Gastroesophageal sphincter (tissue), 4 donors: ENCODE measurements around the gene VRK3. TPM values are rescaled to one million over a fixed set of nuclear protein-coding genes. Genes with fewer than 3 reads are reported as not detected.

Experiments
- ATAC-seq: fragments of 150-250 bp; one replicate; pipeline ENCODE4 v1.9.1; 2016; ENCODE audit warnings: mild to moderate bottlenecking, moderate library complexity
- H3K27ac ChIP-seq, 4 donors: fragments of 200-600 bp; sonication (generic) in 3 of 4; 1 replicate in 3 of 4; 2 replicates in 1 of 4; pipeline ENCODE4 v1.5.1; 2016 to 2019
- H3K27me3 ChIP-seq: fragments of 200-600 bp; sonication (generic); one replicate; pipeline ENCODE4 v1.5.1; 2019
- H3K36me3 ChIP-seq, 2 donors: fragments of 200-600 bp; sonication (generic); one replicate each; pipeline ENCODE4 v1.5.1; 2019; ENCODE audit warnings: control low read depth in 1 of 2
- H3K4me1 ChIP-seq, 3 donors: fragments of 200-600 bp; sonication (generic); 1 replicate in 2 of 3; 2 replicates in 1 of 3; pipeline ENCODE4 v1.5.1; 2016 to 2019; ENCODE audit warnings: control low read depth in 2 of 3
- H3K4me3 ChIP-seq, 2 donors: fragments of 200-600 bp; sonication (generic); one replicate each; pipeline ENCODE4 v1.5.1; 2019; ENCODE audit warnings: mild to moderate bottlenecking in 1 of 2, moderate library complexity in 1 of 2
- H3K9me3 ChIP-seq, 3 donors: fragments of 200-600 bp; sonication (generic); one replicate each; pipeline ENCODE4 v1.5.1; 2017 to 2019; ENCODE audit warnings: control low read depth in 2 of 3
- EP300 ChIP-seq: sonication (generic); formaldehyde crosslinking; IDR thresholded peaks from one replicate; pipeline ENCODE4 v1.6.1; 2017; ENCODE audit warnings: antibody characterized with exemption, mild to moderate bottlenecking
- POLR2A ChIP-seq, 2 donors: fragments of 450-650 bp; IDR thresholded peaks; one replicate each; pipeline ENCODE4 v1.6.1; 2017; ENCODE audit warnings: antibody characterized with exemption in 2 of 2, mild to moderate bottlenecking in 2 of 2, moderate library complexity in 1 of 2
- POLR2AphosphoS5 ChIP-seq: sonication (generic); formaldehyde crosslinking; IDR thresholded peaks from one replicate; pipeline ENCODE4 v1.6.1; 2017; ENCODE audit warnings: antibody characterized with exemption
- WGBS, 2 donors: methylation state at CpG; one replicate each; pipeline ENCODE4 v1.1.5; 2018; ENCODE audit warnings: low coverage in 1 of 2; 5-methylcytosine and 5-hydroxymethylcytosine counted together
- total RNA-seq, 4 donors: library from RNA; depleted of rRNA; stranded (reverse); fragments of >200 nt; gene quantifications; one replicate each; pipeline ENCODE4 v1.1.0, GENCODE V29; 2016
- TF ChIP-seq, protein P1 (sequence below), 4 experiments: fragments of 200-600 bp in 2 of 4; fragments of 450-650 bp in 2 of 4; sonication (generic) in 1 of 4; IDR thresholded peaks; one replicate each; pipeline ENCODE4 v1.5.1; 2017 to 2019; ENCODE audit warnings: antibody characterized with exemption in 4 of 4, mild to moderate bottlenecking in 2 of 4, moderate library complexity in 2 of 4

Gene VRK3
- total RNA-seq, 4 donors from 2014 or later: 17.5 to 34.3 (median 26.0) TPM

GRCh38 chr19:49997709-49998108, 27.5 kb downstream of the VRK3 start:
- no peak overlapping the region for H3K4me3 ChIP-seq
- peaks cover 0 to 100% of the 10 kb centered on the region in 2 donors for H3K36me3 ChIP-seq
- no peak for ATAC-seq
- H3K27ac ChIP-seq: no peak overlapping the region
- no peaks in the 10 kb centered on the region for H3K27me3 ChIP-seq
- peaks cover 0 to 19% (median 3%) of the 10 kb centered on the region in 3 donors for H3K4me1 ChIP-seq
- WGBS, 2 donors: 43 to 77% methylated on average over 1 to 4 of the region's 5 CpGs
- TF ChIP-seq POLR2A (IDR thresholded peaks at IDR 0.05): no peak
- TF ChIP-seq EP300: no peak
- no peak for TF ChIP-seq POLR2AphosphoS5
- TF ChIP-seq, protein P1, sequence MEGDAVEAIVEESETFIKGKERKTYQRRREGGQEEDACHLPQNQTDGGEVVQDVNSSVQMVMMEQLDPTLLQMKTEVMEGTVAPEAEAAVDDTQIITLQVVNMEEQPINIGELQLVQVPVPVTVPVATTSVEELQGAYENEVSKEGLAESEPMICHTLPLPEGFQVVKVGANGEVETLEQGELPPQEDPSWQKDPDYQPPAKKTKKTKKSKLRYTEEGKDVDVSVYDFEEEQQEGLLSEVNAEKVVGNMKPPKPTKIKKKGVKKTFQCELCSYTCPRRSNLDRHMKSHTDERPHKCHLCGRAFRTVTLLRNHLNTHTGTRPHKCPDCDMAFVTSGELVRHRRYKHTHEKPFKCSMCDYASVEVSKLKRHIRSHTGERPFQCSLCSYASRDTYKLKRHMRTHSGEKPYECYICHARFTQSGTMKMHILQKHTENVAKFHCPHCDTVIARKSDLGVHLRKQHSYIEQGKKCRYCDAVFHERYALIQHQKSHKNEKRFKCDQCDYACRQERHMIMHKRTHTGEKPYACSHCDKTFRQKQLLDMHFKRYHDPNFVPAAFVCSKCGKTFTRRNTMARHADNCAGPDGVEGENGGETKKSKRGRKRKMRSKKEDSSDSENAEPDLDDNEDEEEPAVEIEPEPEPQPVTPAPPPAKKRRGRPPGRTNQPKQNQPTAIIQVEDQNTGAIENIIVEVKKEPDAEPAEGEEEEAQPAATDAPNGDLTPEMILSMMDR (IDR thresholded peaks at IDR 0.05): no peak
- H3K9me3 ChIP-seq: no peaks in the 10 kb centered on the region

DNA sequence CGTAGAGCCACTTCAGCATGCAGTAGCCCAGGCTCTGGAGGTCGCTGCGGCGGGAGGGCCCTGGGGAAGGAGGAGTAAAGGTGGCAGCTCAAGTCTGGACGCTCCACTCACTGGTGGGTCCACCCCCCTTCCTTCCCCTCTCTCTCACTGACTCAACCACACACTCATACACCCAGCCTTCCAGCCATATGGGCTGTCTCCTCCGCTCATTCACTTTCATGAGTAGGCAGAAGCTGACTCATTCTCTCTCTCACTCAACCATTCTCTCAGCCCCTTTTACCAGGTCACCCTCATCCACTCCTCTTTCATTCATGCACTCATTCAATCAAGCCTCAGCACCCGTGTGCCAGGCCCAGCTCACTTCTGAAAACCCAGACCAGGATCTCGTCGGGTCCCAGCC, 36.7 kb downstream of the VRK3 start:
- H3K27me3 ChIP-seq: no peaks in the 10 kb centered on the region
- WGBS, 2 donors: 87 to 90% methylated on average over 2 to 4 of the region's 9 CpGs
- TF ChIP-seq, protein P1 (IDR thresholded peaks at IDR 0.05): no peak
- TF ChIP-seq POLR2AphosphoS5 (no peak), EP300 (no peak), POLR2A (IDR thresholded peaks at IDR 0.05) (no peak)
- no peaks in the 10 kb centered on the region for H3K9me3 ChIP-seq
- H3K4me3 ChIP-seq: no peak overlapping the region
- H3K4me1 ChIP-seq: no peaks in the 10 kb centered on the region
- no peak overlapping the region for H3K27ac ChIP-seq
- peaks cover 0 to 98% of the 10 kb centered on the region in 2 donors for H3K36me3 ChIP-seq
- no peak for ATAC-seq

- ATAC-seq: no peak
- no peaks in the 10 kb centered on the region for H3K9me3 ChIP-seq
- no peaks in the 10 kb centered on the region for H3K4me1 ChIP-seq
- WGBS, 2 donors: no CpG with 5 or more reads among the region's 5 CpGs
- no peak overlapping the region for H3K27ac ChIP-seq
- TF ChIP-seq, protein P1 (IDR thresholded peaks at IDR 0.05): no peak
- TF ChIP-seq POLR2A (IDR thresholded peaks at IDR 0.05) (no peak), EP300 (no peak), POLR2AphosphoS5 (no peak)
- no peak overlapping the region for H3K4me3 ChIP-seq
- peaks cover 0 to 98% of the 10 kb centered on the region in 2 donors for H3K36me3 ChIP-seq
- H3K27me3 ChIP-seq: no peaks in the 10 kb centered on the region
These were observed 37.2 kb downstream of the VRK3 start for GRCh38 chr19:49988007-49988406.

- TF ChIP-seq POLR2A (IDR thresholded peaks at IDR 0.05) (no peak), POLR2AphosphoS5 (no peak), EP300 (no peak)
- TF ChIP-seq, protein P1 (IDR thresholded peaks at IDR 0.05): peak in 2 of 4 experiments; percentile 27 to 37
- no peaks in the 10 kb centered on the region for H3K9me3 ChIP-seq
- H3K27me3 ChIP-seq: no peaks in the 10 kb centered on the region
- H3K36me3 ChIP-seq: peaks cover 0 to 98% of the 10 kb centered on the region in 2 donors
- 10 to 12% methylated on average over 3 to 9 of the region's 9 CpGs for WGBS, 2 donors
- H3K4me3 ChIP-seq: no peak overlapping the region
- ATAC-seq: peak; percentile 77
- H3K27ac ChIP-seq: no peak overlapping the region
- no peaks in the 10 kb centered on the region for H3K4me1 ChIP-seq
These were observed 37.9 kb downstream of the VRK3 start for GRCh38 chr19:49987159-49987698.

DNA sequence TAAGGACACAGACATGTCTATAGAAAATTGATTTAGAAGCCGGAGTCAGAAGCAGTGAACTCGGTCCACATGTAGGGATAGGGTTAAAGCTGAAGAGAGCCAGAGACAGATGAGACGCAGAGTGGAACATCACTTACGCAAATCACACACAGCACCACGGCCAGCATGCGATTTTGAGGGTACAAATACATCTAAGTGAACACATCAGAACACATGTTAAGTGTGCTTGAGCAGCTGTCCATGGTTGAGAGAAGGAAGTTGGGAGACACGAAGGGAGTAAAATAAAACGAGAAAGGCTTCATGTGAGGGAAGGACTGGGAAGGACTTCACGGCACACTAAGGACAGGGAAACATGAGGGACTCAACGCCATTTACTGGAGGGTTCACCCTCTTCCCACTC, 38.8 kb downstream of the VRK3 start:
- H3K27me3 ChIP-seq: no peaks in the 10 kb centered on the region
- no peak overlapping the region for H3K4me3 ChIP-seq
- H3K4me1 ChIP-seq: no peaks in the 10 kb centered on the region
- peaks cover 0 to 98% of the 10 kb centered on the region in 2 donors for H3K36me3 ChIP-seq
- 92 to 95% methylated on average over 9 to 10 of the region's 10 CpGs for WGBS, 2 donors
- TF ChIP-seq POLR2AphosphoS5 (no peak), EP300 (no peak), POLR2A (IDR thresholded peaks at IDR 0.05) (no peak)
- TF ChIP-seq, protein P1 (IDR thresholded peaks at IDR 0.05): no peak
- ATAC-seq: no peak
- H3K27ac ChIP-seq: no peak overlapping the region
- no peaks in the 10 kb centered on the region for H3K9me3 ChIP-seq
